ENCODE measurements around the gene BDKRB2. TPM values are rescaled to one million over a fixed set of nuclear protein-coding genes. Genes with fewer than 3 reads are reported as not detected.

Gene BDKRB2
- total RNA-seq, 1 experiment from 2014 or later = 0.15 TPM

DNA sequence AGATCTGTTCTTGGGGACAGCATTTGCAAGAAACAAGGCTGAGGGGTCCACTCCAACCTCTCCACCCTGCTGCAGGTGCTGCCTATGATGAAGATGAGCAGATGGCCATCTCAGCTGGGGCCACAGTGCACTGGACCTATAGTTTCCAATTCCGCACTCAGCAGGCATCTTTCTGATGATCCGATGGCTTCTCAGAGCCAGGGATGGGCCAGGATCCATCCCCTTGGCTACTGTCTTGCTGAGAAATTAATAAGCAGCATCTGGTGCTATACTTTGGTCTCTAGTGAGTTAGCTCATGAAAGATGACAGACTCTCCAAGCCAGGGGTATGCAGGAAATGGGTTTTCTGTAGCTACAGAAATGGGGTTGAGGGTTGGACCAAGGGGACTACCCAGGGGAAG lies 33.0 kb downstream of the BDKRB2 start:
- no peaks in the 10 kb centered on the region for H3K23me2 ChIP-seq (ENCODE audit: insufficient read length, low read depth, low read length, poor library complexity, severe bottlenecking)
- H3K18ac ChIP-seq (ENCODE audit: insufficient read length, low read depth, low read length) = no peak overlapping the region
- H3K27ac ChIP-seq (ENCODE audit: insufficient read length, low read depth, low read length) = no peak overlapping the region
- no peaks in the 10 kb centered on the region for H3K27me3 ChIP-seq (ENCODE audit: insufficient read depth, low read length)
- H2BK15ac ChIP-seq (ENCODE audit: low read depth, low read length) = no peak overlapping the region
- TF ChIP-seq, protein P1, sequence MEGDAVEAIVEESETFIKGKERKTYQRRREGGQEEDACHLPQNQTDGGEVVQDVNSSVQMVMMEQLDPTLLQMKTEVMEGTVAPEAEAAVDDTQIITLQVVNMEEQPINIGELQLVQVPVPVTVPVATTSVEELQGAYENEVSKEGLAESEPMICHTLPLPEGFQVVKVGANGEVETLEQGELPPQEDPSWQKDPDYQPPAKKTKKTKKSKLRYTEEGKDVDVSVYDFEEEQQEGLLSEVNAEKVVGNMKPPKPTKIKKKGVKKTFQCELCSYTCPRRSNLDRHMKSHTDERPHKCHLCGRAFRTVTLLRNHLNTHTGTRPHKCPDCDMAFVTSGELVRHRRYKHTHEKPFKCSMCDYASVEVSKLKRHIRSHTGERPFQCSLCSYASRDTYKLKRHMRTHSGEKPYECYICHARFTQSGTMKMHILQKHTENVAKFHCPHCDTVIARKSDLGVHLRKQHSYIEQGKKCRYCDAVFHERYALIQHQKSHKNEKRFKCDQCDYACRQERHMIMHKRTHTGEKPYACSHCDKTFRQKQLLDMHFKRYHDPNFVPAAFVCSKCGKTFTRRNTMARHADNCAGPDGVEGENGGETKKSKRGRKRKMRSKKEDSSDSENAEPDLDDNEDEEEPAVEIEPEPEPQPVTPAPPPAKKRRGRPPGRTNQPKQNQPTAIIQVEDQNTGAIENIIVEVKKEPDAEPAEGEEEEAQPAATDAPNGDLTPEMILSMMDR (conservative IDR thresholded peaks at IDR 0.05) = no peak
- H3K79me2 ChIP-seq (ENCODE audit: insufficient read depth, low read length) = no peaks in the 10 kb centered on the region
- H3K9me3 ChIP-seq (ENCODE audit: control insufficient read depth, low read depth, low read length) = no peaks in the 10 kb centered on the region
- no peak overlapping the region for H2AFZ ChIP-seq (ENCODE audit: low read length)
- H2BK20ac ChIP-seq (ENCODE audit: low read depth, low read length, poor library complexity, severe bottlenecking) = no peak overlapping the region
- no peak overlapping the region for H2BK5ac ChIP-seq (ENCODE audit: insufficient read length, low read length)
- H3K56ac ChIP-seq (ENCODE audit: insufficient read length, low read depth, low read length) = no peak overlapping the region
- no peak overlapping the region for H3K4ac ChIP-seq (ENCODE audit: low read depth, low read length)
- H4K91ac ChIP-seq (ENCODE audit: insufficient read length, low read depth, low read length) = no peak overlapping the region
- peaks cover 6% of the 10 kb centered on the region for H3K4me1 ChIP-seq (ENCODE audit: insufficient read depth, low read length)
- H4K20me1 ChIP-seq (ENCODE audit: control insufficient read depth, insufficient read depth, insufficient read length) = no peaks in the 10 kb centered on the region
- no peak for DNase-seq
- H3K4me2 ChIP-seq (ENCODE audit: insufficient read depth, insufficient read length, low read length) = no peak overlapping the region
- no peak overlapping the region for H3K23ac ChIP-seq (ENCODE audit: insufficient read length, low read depth, low read length)
- no peak overlapping the region for H3T11ph ChIP-seq (ENCODE audit: low read length)
- peaks cover 3 to 6% of the 10 kb centered on the region in 2 experiments; a peak in 4 of 5 replicates for H3K9me3 Mint-ChIP-seq
- no peaks in the 10 kb centered on the region for H3K36me3 Mint-ChIP-seq (ENCODE audit: insufficient read depth in 1 of 3, low read depth in 3 of 3)
- no CpG with 5 or more reads among the region's 2 CpGs for WGBS (ENCODE audit: extremely low coverage, insufficient read length, low lambda C conversion rate)
- peaks cover 14 to 19% of the 10 kb centered on the region in 2 experiments for H3K4me1 Mint-ChIP-seq
- H3K9ac ChIP-seq (ENCODE audit: extremely low read depth, insufficient read length, low read length) = no peak overlapping the region
- no peak overlapping the region for H3K27ac Mint-ChIP-seq
- H2BK120ac ChIP-seq (ENCODE audit: low read depth, low read length, poor library complexity, severe bottlenecking) = no peak overlapping the region
- H3K14ac ChIP-seq (ENCODE audit: insufficient read depth, low read length) = no peak overlapping the region
- no peak overlapping the region for H3K4me3 Mint-ChIP-seq
- no peak overlapping the region for H4K8ac ChIP-seq (replicated peaks; ENCODE audit: insufficient read length, low read depth, low read length)
- H2AK5ac ChIP-seq (ENCODE audit: insufficient read length, low read length) = no peak overlapping the region
- no peaks in the 10 kb centered on the region for H3K79me1 ChIP-seq (ENCODE audit: insufficient read depth, low read depth, low read length, poor library complexity, severe bottlenecking)
- H2BK12ac ChIP-seq (ENCODE audit: insufficient read length, low read depth, low read length) = no peak overlapping the region
- no peak overlapping the region for H4K5ac ChIP-seq (ENCODE audit: insufficient read length, low read depth, low read length)
- peaks cover 6% of the 10 kb centered on the region for H3K27me3 Mint-ChIP-seq (ENCODE audit: low read depth)
